IPS-NIHi7 (cell line): ENCODE data around the gene LNPEP.

Source experiments
- DNase-seq: peaks from one replicate; pipeline ENCODE4 v3.0.0; 2012; ENCODE audit warnings: mixed read lengths; ENCODE audit errors: extremely low spot score

The LNPEP gene

DNA sequence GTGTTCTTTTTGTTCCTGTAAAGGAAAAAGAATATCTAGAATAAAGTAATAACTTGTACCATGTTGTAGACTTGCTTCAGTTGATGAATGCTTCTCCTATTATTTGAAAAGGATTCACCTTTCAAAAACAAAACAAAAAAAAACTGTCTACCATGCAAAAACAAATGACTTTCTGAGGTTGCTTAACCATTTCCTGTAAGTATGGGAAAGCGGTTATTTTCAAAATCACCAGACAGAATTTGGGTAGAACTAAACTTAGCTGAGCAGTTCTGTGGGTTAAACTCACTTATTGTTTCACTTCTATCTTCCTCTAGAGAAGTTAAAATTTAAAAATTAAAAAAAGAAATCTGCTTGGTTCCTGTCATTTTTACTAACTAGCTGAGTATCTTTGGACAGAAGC, 25.2 kb downstream of the LNPEP start:
- DNase-seq: no peak

GRCh38 chr5:96962540-96962991, 26.7 kb downstream of the LNPEP start:
- DNase-seq: no peak

- DNase-seq: no peak
Observed at GRCh38 chr5:96963267-96963666, 27.4 kb downstream of the LNPEP start.

GRCh38 chr5:96966801-96967200, 30.9 kb downstream of the LNPEP start:
- DNase-seq: no peak

- DNase-seq: no peak
Observed at GRCh38 chr5:96967400-96967799, 31.5 kb downstream of the LNPEP start.

- no peak for DNase-seq
Observed at GRCh38 chr5:96968074-96968473, 32.2 kb downstream of the LNPEP start.

- no peak for DNase-seq
Observed at GRCh38 chr5:96968614-96969013, 32.7 kb downstream of the LNPEP start.

DNA sequence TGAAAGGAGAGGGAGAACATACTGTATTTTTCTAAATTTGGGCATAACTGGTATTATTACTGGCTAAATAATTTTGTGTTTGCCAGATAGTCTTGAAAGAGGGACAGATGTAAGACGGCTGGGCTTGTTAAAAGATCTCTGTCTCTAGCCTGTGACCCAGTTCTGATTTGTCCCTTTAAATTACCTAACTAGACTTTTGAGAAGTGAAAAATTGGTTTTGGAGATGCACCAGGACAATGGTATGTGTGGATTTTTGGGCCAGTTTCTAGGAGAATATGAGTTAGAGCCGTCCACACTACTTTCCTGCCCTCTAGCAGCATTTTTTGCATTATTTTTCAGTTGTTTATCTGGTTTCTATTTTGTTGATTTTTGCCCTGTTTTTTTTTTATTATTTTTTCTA, 33.5 kb downstream of the LNPEP start:
- no peak for DNase-seq

DNA sequence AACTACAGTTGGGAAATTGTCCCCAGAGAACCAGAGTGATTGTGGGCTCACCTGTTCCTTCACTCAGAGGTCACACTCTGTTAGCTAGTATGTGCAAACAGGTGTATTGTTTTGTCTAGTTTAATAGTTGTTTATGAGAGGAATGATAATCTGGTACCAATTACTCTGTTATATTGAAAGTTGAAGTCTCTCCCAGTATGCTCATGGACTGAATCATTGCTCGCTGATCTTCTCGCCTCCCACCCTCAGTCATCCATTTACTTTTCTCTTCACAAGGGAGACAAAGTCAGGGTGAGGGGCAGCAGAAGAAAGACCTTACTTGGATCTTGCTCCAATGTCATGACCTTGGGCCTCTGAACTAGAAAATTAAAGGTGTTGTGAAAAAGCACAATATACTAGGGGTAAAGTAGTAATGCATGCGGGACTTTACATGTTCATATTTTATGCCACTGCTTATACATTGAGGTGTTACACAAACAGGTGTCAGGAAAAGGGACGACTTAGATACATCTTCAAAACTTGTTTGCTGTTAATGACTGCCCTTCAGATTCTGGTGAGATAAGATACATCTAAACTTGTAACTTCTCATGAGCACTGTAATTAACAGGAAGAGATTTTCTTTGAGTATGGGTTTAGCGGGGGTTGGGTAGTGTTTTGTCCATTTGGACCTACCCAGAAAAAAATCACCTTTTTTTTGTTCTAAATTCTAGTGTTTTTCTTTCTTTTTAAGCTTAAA, 36.9 kb downstream of the LNPEP start:
- no peak for DNase-seq

- DNase-seq: no peak
Observed at GRCh38 chr5:96973532-96974401, 37.9 kb downstream of the LNPEP start.

DNA sequence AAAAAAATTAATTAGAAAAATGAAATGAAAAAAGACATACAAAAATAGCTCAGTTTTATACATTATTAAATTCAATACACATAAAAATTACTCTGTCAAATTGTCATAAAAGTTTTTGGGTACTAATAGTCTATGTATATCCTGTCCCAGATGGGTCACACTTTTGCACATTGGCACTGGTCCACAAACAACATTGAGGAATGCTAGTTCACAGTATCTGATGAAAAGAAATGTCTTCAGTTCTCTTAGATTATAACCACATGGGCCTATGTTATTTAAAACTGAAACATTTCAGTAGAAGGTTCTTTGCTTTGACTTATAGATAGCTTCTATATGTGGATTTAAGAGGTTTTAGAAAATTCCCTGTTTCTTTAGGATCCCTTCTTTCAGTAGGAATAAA, 39.8 kb downstream of the LNPEP start:
- DNase-seq: no peak

GRCh38 chr5:96977228-96977627, 41.3 kb downstream of the LNPEP start:
- no peak for DNase-seq

GRCh38 chr5:96978812-96979449, 43.1 kb downstream of the LNPEP start:
- no peak for DNase-seq

DNA sequence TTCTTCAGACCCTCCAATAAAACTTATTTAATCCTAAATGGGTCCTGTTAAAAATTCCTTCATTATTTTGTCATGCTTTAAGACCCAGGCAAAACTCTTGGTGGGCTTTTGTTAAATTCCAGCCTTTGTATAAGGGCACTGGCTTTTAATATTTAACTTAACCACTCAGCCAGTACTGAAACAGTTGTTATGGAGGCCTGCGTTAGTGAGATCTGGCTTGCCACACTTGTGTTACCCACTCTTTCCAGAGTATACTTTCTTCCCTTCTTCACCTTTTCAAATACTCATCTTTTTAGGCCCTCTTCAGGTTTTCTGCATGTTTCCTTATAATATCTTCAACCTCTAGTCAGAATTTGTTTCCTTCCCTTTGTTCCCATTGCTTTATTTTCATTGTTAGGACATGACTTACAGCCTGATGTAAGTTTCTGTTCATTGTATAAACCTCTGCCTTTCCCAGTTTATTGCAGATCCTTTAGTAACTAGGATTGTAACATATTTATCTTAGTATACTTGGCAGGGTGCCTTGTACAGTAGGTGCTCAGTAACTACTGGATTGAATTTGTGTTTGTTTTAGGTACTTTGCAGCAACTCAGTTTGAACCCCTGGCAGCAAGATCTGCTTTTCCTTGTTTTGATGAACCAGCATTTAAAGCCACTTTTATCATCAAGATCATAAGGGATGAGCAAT, 48.8 kb downstream of the LNPEP start:
- DNase-seq: no peak

GRCh38 chr5:96986450-96986849, 50.6 kb downstream of the LNPEP start:
- no peak for DNase-seq

- DNase-seq: no peak
Observed at GRCh38 chr5:96990102-96990501, 54.2 kb downstream of the LNPEP start.

DNA sequence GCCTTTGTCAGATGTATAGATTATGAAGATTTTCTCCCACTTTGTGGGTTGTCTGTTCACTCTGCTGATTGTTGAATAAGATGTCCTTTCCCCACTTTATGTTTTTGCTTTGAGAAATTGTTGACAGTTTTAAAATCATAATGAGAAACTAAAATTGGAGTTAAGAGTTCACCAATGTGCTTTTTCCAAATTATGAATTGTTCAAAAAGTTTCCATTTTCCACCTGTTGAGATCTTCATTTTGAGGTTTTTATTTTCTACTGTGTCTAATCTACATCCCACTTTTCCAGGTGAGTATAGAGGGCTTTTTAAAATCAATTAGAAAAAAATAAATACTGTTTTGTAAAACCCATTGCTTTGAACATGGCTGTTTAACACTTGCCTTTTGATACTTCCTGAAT, 55.8 kb downstream of the LNPEP start:
- no peak for DNase-seq

GRCh38 chr5:96993760-96994159, 57.9 kb downstream of the LNPEP start:
- no peak for DNase-seq

- no peak for DNase-seq
Observed at GRCh38 chr5:96994493-96994892, 58.6 kb downstream of the LNPEP start.

- DNase-seq: no peak
Observed at GRCh38 chr5:96995419-96995818, 59.5 kb downstream of the LNPEP start.

GRCh38 chr5:96997265-96997859, 61.5 kb downstream of the LNPEP start:
- DNase-seq: peak; percentile 16

DNA sequence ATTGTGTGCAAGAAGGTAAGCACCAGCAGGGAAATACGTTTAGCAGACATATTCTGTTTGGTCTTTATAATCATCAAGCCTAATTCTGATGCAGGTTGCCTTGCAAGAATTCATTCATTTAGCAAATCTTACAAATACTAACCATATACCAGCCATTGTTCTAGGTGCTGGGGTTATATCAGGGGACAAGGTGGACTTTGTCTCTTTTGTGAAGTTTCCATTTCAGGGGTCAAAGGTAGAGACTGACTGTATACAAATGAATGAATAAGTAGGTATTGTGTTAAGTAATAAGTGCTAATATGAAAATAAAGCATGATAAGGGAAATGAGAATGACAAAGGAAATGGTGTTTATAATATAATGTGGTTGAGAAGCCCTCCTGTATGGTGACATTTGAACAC, 64.0 kb downstream of the LNPEP start:
- DNase-seq: no peak
